A549 (cell line): ENCODE results near the gene GJD3. TPM values are rescaled to one million over a fixed set of nuclear protein-coding genes. Genes with fewer than 3 reads are reported as not detected.
A peak's percentile ranks its signal among the peaks of the same experiment; 100 is the strongest.

ENCODE experiments used
- ATAC-seq, 2 experiments: fragments of 200-7000 bp in 1 of 2; fragments of >200 bp in 1 of 2; cut with Nextera tagmentation in 1 of 2; cut with Tn5 transposase in 1 of 2; 3 replicates each; pipeline versions ENCODE4 v1.8.0 to v1.9.1; 2018 to 2020; ENCODE audit warnings: mild to moderate bottlenecking in 1 of 2, moderate library complexity in 1 of 2
- CTCF ChIA-PET: fragments of 300-600 bp; sonication (Branson Sonifier 250); formaldehyde crosslinking; extraction: SDS; loops from one replicate; lab custom pipeline; 2021; ENCODE audit warnings: antibody characterized with exemption, inconsistent platforms; lab: Yijun Ruan, JAX
- POLR2A ChIA-PET: fragments of 350-600 bp; formaldehyde crosslinking; extraction: SDS; loops from one replicate; lab custom pipeline; 2021; ENCODE audit warnings: antibody characterized with exemption, inconsistent platforms; lab: Yijun Ruan, JAX
- DNase-seq, 2 experiments: peaks; one replicate each; pipeline versions ENCODE4 v3.0.0 to v3.0.0-alpha.2; 2011 to 2016; ENCODE audit warnings: low read depth in 1 of 2, low spot score in 1 of 2
- FAIRE-seq: peaks from 2 replicates; lab custom pipeline; 2011; peaks lifted over from hg19 to GRCh38; lab: Jason Lieb, UNC
- H3K27ac ChIP-seq, 2 experiments: fragments of >200 bp; sonication (Bioruptor Twin); formaldehyde crosslinking; 3 replicates each; pipeline ENCODE4 v1.5.1; 2016 to 2017
- H3K4me1 ChIP-seq: fragments of >200 bp; sonication (Bioruptor Twin); formaldehyde crosslinking; 3 replicates; pipeline ENCODE4 v1.6.1; 2016
- H3K4me2 ChIP-seq: fragments of >200 bp; sonication (Bioruptor Twin); formaldehyde crosslinking; 3 replicates; pipeline ENCODE4 v1.6.1; 2016
- H3K4me3 ChIP-seq: fragments of >200 bp; sonication (Bioruptor Twin); formaldehyde crosslinking; 3 replicates; pipeline ENCODE4 v1.5.1; 2016
- H3K9me3 ChIP-seq: fragments of >200 bp; sonication (Bioruptor Twin); formaldehyde crosslinking; 3 replicates; pipeline ENCODE4 v1.6.1; 2016
- ATOH8 ChIP-seq: fragments of 250-450 bp; sonication (Bioruptor Pico); IDR thresholded peaks from 2 replicates; pipeline ENCODE4 v1.5.0; 2020; ENCODE audit warnings: low read depth, mild to moderate bottlenecking, moderate library complexity
- CHD2 ChIP-seq: fragments of 150-350 bp; IDR thresholded peaks from 2 replicates; pipeline ENCODE4 v1.6.1; 2014; ENCODE audit warnings: low read length; ENCODE audit not compliant: partially characterized antibody
- CTCF ChIP-seq: fragments of >200 bp; sonication (Bioruptor Twin); formaldehyde crosslinking; IDR thresholded peaks from 3 replicates; pipeline ENCODE4 v1.5.1; 2016
- E2F6 ChIP-seq: IDR thresholded peaks from 2 replicates; pipeline ENCODE4 v1.6.1; 2012; ENCODE audit warnings: low read depth, borderline replicate concordance
- EHF ChIP-seq: fragments of 250-450 bp; sonication (Bioruptor Pico); IDR thresholded peaks from 2 replicates; pipeline ENCODE4 v1.5.0; 2020; ENCODE audit warnings: mild to moderate bottlenecking
- EHMT2 ChIP-seq: fragments of 200-600 bp; sonication (generic); IDR thresholded peaks from 2 replicates; pipeline ENCODE4 v1.6.1; 2016; ENCODE audit warnings: antibody characterized with exemption, low read depth, mild to moderate bottlenecking, moderate library complexity
- FOSB ChIP-seq: fragments of 250-450 bp; sonication (Bioruptor Pico); IDR thresholded peaks from 2 replicates; pipeline ENCODE4 v1.5.0; 2020; ENCODE audit warnings: mild to moderate bottlenecking, moderate library complexity
- FOSL2 ChIP-seq, 2 experiments: fragments of 450-650 bp in 1 of 2; fragments of >200 bp in 1 of 2; sonication (Bioruptor Twin) in 1 of 2; formaldehyde crosslinking; IDR thresholded peaks; 2 replicates each; pipeline versions ENCODE4 v1.5.0 to v1.6.1; 2016 to 2020; ENCODE audit warnings: mild to moderate bottlenecking in 1 of 2, moderate library complexity in 1 of 2
- FOXS1 ChIP-seq: fragments of 250-450 bp; sonication (Bioruptor Pico); IDR thresholded peaks from 2 replicates; pipeline ENCODE4 v1.5.0; 2020; ENCODE audit warnings: mild to moderate bottlenecking, moderate library complexity
- HEYL ChIP-seq: fragments of 250-450 bp; sonication (Bioruptor Pico); IDR thresholded peaks from 2 replicates; pipeline ENCODE4 v1.8.0; 2021; ENCODE audit warnings: mild to moderate bottlenecking, moderate library complexity
- HOXA7 ChIP-seq: fragments of 250-450 bp; sonication (Bioruptor Pico); IDR thresholded peaks from 2 replicates; pipeline ENCODE4 v1.5.0; 2020; ENCODE audit warnings: mild to moderate bottlenecking, moderate library complexity
- KDM5A ChIP-seq: fragments of 200-600 bp; sonication (generic); IDR thresholded peaks from 2 replicates; pipeline ENCODE4 v1.6.1; 2016; ENCODE audit warnings: antibody characterized with exemption, mild to moderate bottlenecking
- MAFK ChIP-seq: fragments of 450-650 bp; IDR thresholded peaks from 2 replicates; pipeline ENCODE4 v1.6.1; 2014; ENCODE audit not compliant: partially characterized antibody
- MAZ ChIP-seq: fragments of 150-350 bp; IDR thresholded peaks from 2 replicates; pipeline ENCODE4 v1.6.1; 2014; ENCODE audit warnings: antibody characterized with exemption, low read depth, low read length, borderline replicate concordance
- NFE2L2 ChIP-seq: fragments of 150-350 bp; conservative IDR thresholded peaks from 2 replicates; pipeline ENCODE4 v1.6.1; 2014; ENCODE audit warnings: low read length
- PHF8 ChIP-seq: fragments of 200-600 bp; sonication (generic); IDR thresholded peaks from 2 replicates; pipeline ENCODE4 v1.6.1; 2016; ENCODE audit warnings: low read depth, mild to moderate bottlenecking, antibody characterized with exemption, moderate library complexity, borderline replicate concordance
- POLR2A ChIP-seq: IDR thresholded peaks from 2 replicates; pipeline ENCODE4 v1.6.1; 2012; ENCODE audit warnings: mild to moderate bottlenecking, low read length
- RCOR1 ChIP-seq: fragments of 150-350 bp; IDR thresholded peaks from 2 replicates; pipeline ENCODE4 v1.6.1; 2014; ENCODE audit warnings: antibody characterized with exemption, low read length, low read depth
- RFX5 ChIP-seq: fragments of 450-650 bp; IDR thresholded peaks from 2 replicates; pipeline ENCODE4 v1.7.1; 2014; ENCODE audit warnings: antibody characterized with exemption, mild to moderate bottlenecking, moderate library complexity
- SMC3 ChIP-seq: fragments of >200 bp; sonication (Bioruptor Twin); formaldehyde crosslinking; IDR thresholded peaks from 3 replicates; pipeline ENCODE4 v1.6.1; 2018; ENCODE audit warnings: inconsistent platforms
- ZC3H11A ChIP-seq: fragments of 450-650 bp; IDR thresholded peaks from 2 replicates; pipeline ENCODE4 v1.6.1; 2014; ENCODE audit warnings: antibody characterized with exemption, mild to moderate bottlenecking
- ZSCAN20 ChIP-seq: fragments of 250-450 bp; sonication (Bioruptor Pico); IDR thresholded peaks from 2 replicates; pipeline ENCODE4 v1.8.0; 2022; ENCODE audit warnings: mild to moderate bottlenecking, moderate library complexity
- WGBS: methylation state at CpG from one replicate; pipeline ENCODE4 v1.1.6; 2017; ENCODE audit errors: missing lambda C conversion rate; 5-methylcytosine and 5-hydroxymethylcytosine counted together
- polyA plus RNA-seq, 4 experiments: library from polyadenylated mRNA; depleted of rRNA in 3 of 4; stranded (reverse); fragments of >200 nt; fragmentation: RNase III in 1 of 4; extraction: RNeasy Plus Mini Kit Qiagen cat#74134 plus additional on column Dnase treatment in 1 of 4; gene quantifications; 2 replicates in 3 of 4; 3 replicates in 1 of 4; pipeline ENCODE4 v1.2.3, GENCODE V29; 2011 to 2017
- TF ChIP-seq, protein P1 (sequence below): IDR thresholded peaks from 2 replicates; pipeline ENCODE4 v1.6.1; 2012
- TF ChIP-seq, protein P2 (sequence below): fragments of 450-650 bp; IDR thresholded peaks from 2 replicates; pipeline ENCODE4 v1.6.1; 2014; ENCODE audit warnings: antibody characterized with exemption
- TF ChIP-seq, protein P3 (sequence below): IDR thresholded peaks from 2 replicates; pipeline ENCODE4 v1.6.1; 2012

The GJD3 gene
- polyA plus RNA-seq, 2 of the 4 experiments (the other 2 are of a cell fraction) = 0.09 to 0.40 TPM

GRCh38 chr17:40322358-40323315, 41.9 kb downstream of the GJD3 start:
- CTCF ChIA-PET = interaction anchor here (39.2 to 50.4 kb wide), 2 partner anchors 20 to 35 kb away, joined by 1069 to 2395 read pairs; partner anchors contain the start of genes CDC6, GJD3 and RARA
- peak in 1 of 2 experiments; percentile 6; a peak in 3 of 6 replicates for ATAC-seq
- POLR2A ChIA-PET = interaction anchor here (1.4 kb wide), 1 partner anchor 18 kb away, joined by 3 read pairs; no protein-coding TSS in a partner anchor
- Histone ChIP-seq H3K27ac (peak overlapping the region; percentile 67 to 95), H3K4me3 (peak overlapping the region; percentile 9; the same call in 1 of the 3 replicates), H3K4me1 (peaks cover 87% of the 10 kb centered on the region), H3K4me2 (peak overlapping the region; percentile 99), H3K9me3 (no peaks in the 10 kb centered on the region)
- DNase-seq = peak; percentile 82 to 94
- no peak for TF ChIP-seq HOXA7 (CRISPR knock-in tag)
- no peak for TF ChIP-seq FOXS1 (CRISPR knock-in tag)
- no peak for TF ChIP-seq FOSL2 (IDR thresholded peaks at IDR 0.05)
- TF ChIP-seq FOSL2 (CRISPR knock-in tag; IDR thresholded peaks at IDR 0.05) = no peak
- no peak; the same call in 1 of the 2 replicates for TF ChIP-seq FOSB (CRISPR knock-in tag)
- no peak for TF ChIP-seq KDM5A
- no peak for TF ChIP-seq EHF (CRISPR knock-in tag)
- TF ChIP-seq, protein P1, sequence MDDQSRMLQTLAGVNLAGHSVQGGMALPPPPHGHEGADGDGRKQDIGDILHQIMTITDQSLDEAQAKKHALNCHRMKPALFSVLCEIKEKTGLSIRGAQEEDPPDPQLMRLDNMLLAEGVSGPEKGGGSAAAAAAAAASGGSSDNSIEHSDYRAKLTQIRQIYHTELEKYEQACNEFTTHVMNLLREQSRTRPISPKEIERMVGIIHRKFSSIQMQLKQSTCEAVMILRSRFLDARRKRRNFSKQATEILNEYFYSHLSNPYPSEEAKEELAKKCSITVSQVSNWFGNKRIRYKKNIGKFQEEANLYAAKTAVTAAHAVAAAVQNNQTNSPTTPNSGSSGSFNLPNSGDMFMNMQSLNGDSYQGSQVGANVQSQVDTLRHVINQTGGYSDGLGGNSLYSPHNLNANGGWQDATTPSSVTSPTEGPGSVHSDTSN = no peak
- TF ChIP-seq, protein P2, sequence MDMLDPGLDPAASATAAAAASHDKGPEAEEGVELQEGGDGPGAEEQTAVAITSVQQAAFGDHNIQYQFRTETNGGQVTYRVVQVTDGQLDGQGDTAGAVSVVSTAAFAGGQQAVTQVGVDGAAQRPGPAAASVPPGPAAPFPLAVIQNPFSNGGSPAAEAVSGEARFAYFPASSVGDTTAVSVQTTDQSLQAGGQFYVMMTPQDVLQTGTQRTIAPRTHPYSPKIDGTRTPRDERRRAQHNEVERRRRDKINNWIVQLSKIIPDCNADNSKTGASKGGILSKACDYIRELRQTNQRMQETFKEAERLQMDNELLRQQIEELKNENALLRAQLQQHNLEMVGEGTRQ = peak; percentile 92
- no peak for TF ChIP-seq CTCF
- TF ChIP-seq, protein P3, sequence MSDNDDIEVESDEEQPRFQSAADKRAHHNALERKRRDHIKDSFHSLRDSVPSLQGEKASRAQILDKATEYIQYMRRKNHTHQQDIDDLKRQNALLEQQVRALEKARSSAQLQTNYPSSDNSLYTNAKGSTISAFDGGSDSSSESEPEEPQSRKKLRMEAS = peak; percentile 50
- TF ChIP-seq PHF8 = no peak
- TF ChIP-seq SMC3 = no peak
- TF ChIP-seq CHD2 = no peak
- TF ChIP-seq ZC3H11A = no peak
- no peak for TF ChIP-seq EHMT2
- TF ChIP-seq NFE2L2 = no peak
- no peak for TF ChIP-seq RCOR1
- FAIRE-seq = no peak
- WGBS = 33% methylated on average over 18 of the region's 19 CpGs

GRCh38 chr17:40321961-40322357, 42.6 kb downstream of the GJD3 start:
- H3K27ac ChIP-seq = peak overlapping the region; percentile 67 to 95
- 56% methylated on average over 4 of the region's 4 CpGs for WGBS
- CTCF ChIA-PET = interaction anchor here (39.2 to 50.4 kb wide), 2 partner anchors 19 to 36 kb away, joined by 1069 to 2395 read pairs; partner anchors contain the start of genes CDC6, GJD3 and RARA
- FAIRE-seq = no peak
- peaks cover 87% of the 10 kb centered on the region for H3K4me1 ChIP-seq
- peak overlapping the region; percentile 99 for H3K4me2 ChIP-seq
- no peaks in the 10 kb centered on the region for H3K9me3 ChIP-seq
- DNase-seq = no peak
- TF ChIP-seq E2F6 (no peak), MAZ (no peak), POLR2A (no peak), ZSCAN20 (CRISPR knock-in tag) (no peak), RFX5 (no peak), ZC3H11A (no peak), ATOH8 (no peak), PHF8 (no peak), EHMT2 (no peak), HEYL (CRISPR knock-in tag) (no peak), MAFK (no peak)
- TF ChIP-seq, protein P2 = no peak
- POLR2A ChIA-PET = interaction anchor here (1.4 kb wide), 1 partner anchor 19 kb away, joined by 3 read pairs; no protein-coding TSS in a partner anchor
- H3K4me3 ChIP-seq = peak overlapping the region; percentile 9; the same call in 1 of the 3 replicates
- ATAC-seq = no peak
